GM21515 (cell line): ENCODE results near the gene HCN4.
"Not testable (repeated sequence)": the region's sequence is repeated elsewhere in the genome, so short reads cannot be mapped to it uniquely, and the experiment has no call there.

ENCODE experiments used
- ATAC-seq: cut with Tn5 transposase; IDR thresholded peaks from one replicate; pipeline ENCODE4 v1.9.1; 2021; ENCODE audit not compliant: unreplicated experiment

Gene HCN4

GRCh38 chr15:73368301-73369136 lies at the start of gene HCN4:
TSS of gene HCN4 (minus strand) at chr15:73368958. CDS start at chr15:73368270, 688 bp downstream.
- no peak for ATAC-seq

DNA sequence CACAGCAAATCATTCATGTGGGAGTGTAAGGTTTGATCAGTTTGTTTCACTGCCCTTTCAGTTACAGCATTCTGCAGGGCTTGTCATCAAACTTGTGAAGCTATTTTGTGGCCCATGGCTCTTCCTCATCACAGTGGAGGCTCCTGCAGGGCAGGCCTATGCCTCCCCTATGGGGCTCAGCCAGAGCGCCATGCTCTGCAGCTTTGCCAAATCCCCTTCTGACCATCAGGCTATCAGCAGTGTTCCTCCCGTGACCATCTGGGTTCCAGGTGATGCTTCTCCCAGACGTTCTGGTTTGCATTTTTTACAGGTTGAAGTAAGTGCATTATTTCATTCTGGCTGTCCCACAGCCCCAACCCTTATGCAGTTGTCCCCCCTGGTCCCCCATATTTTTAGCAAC lies 46.1 kb upstream of the HCN4 start:
- ATAC-seq, result no peak

- ATAC-seq, result no peak
Measured at GRCh38 chr15:73403171-73403570, 34.4 kb upstream of the HCN4 start.

- not testable (repeated sequence) for ATAC-seq
Measured at GRCh38 chr15:73400222-73400621, 31.5 kb upstream of the HCN4 start.

DNA sequence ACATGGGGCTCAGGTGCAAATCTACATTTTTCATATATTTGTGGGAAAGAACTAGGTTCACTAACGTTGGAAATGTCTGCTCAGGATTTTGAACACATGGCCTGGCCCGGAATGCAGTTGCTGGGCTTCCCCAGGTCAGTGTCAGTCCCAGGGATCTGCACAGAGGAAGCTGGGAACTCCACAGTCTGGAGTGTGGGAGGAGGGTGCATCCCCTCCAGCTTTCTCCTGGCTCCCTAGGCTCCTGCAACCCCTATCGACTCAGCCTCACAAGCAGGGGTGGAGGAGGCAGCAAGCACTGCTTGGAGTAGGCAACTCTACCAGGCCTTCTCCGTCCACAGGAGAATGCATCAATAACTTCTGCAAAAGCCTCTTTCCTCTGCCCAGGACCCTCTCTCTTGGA lies 30.1 kb upstream of the HCN4 start:
- ATAC-seq, result no peak

DNA sequence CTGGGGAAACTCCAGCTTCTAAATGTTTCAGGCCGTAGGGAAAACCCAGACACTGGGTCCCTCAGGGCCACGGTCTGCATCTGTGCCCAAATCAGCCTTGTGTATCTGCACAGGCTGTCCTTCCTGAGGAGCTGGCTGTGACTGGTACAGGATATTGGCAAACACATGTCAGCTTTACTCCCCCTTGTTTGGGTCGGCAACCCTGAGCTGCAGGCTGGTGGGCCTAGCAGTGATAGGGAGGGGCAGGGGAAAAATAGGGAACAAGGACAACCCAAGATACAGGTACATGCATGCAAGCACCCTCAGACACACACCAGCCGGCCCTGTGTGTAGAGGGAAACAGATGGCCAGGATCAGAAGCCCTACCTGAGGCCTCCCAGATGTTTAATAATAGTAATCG lies 28.7 kb upstream of the HCN4 start:
- no peak for ATAC-seq

DNA sequence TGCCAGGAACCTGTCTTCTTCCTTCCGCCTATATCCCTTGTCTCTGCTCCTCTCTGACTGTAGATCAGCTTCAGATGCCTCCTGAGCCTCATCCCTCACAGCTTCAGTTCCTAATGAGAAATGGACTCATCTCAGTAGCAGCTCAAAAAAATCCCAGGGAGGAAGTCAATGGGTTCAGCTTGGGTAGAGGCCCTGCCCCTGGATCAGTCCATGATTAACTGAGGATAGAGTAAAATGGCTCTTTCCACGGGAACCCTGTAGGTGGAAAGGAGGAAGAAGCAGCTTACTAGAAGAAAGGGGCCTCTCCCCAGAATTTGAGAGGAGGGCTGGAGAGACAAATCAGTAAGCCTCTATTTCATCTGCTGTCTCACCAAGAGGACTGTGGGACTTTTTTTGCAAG lies 26.9 kb upstream of the HCN4 start:
- ATAC-seq, result no peak

GRCh38 chr15:73394782-73395181 lies 26.0 kb upstream of the HCN4 start:
- ATAC-seq, result no peak

DNA sequence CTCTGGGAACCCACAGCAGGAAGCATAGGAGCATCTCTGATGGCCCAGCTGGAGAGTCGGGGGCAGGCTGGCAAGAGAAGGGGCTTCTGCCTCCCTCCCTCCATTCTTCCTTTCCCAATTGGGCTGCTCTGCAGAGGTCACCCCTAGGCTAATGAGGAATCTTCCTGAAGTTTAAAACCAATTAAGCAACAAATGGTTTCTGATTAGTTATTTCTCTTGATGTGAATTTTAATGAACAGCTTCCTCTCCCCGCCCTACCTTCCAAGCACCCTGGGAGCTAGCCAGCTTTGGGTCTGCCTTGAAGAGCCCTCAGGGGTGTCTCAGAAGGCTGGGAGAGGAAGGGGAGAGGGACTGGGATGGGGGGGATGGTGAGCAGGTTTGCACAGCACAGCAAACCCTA lies 24.6 kb upstream of the HCN4 start:
- no peak for ATAC-seq

DNA sequence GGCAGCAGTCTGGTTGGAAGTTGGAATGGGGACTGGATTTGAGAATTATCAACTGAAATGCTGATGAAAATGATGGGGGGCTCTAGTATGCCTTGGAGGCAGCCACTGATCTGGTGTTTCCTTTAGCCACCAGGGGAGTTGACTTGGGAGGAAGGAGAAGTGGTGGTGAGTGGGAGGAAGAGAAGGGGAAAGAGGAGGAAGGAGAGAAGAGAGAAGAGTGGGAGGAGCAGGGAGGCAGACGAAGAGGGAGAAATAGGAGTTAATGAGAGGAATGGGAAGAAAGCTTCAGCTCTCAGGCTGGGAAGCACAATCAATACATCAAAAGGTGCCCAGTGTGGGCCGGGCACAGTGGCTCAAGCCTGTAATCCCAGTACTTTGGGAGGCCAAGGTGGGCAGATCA lies 23.3 kb upstream of the HCN4 start:
- ATAC-seq, result no peak

GRCh38 chr15:73391128-73391872 lies 22.5 kb upstream of the HCN4 start:
- ATAC-seq, result no peak

DNA sequence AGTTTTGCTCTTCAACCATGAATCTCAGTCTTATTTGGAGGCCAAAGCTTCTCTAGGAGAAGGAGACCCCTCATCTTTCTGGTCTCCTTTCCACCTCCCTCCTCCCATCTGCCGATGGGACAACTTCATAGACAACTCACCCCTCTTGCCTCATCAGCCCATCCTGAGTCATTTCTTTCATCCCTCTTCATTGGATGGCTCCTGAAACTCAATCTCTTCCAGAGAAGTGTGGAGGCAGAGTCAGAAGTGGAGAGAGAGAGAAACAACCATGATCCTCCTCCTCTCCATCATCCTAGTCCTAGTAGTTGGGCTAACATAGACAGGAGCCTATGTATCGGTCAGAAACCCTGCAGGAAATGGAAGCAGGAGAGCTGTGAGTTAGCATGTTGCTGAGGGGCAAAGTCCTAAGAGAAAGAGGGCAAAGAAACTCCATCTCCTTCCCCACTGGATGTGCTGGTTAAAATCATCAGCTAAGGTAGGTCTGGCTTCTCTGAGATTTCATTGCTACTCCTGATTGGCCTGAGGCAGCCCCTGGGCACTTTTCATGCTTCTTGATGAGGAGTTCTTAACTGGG lies 21.3 kb upstream of the HCN4 start:
- no peak for ATAC-seq

- no peak for ATAC-seq
Measured at GRCh38 chr15:73389539-73389938, 20.8 kb upstream of the HCN4 start.

DNA sequence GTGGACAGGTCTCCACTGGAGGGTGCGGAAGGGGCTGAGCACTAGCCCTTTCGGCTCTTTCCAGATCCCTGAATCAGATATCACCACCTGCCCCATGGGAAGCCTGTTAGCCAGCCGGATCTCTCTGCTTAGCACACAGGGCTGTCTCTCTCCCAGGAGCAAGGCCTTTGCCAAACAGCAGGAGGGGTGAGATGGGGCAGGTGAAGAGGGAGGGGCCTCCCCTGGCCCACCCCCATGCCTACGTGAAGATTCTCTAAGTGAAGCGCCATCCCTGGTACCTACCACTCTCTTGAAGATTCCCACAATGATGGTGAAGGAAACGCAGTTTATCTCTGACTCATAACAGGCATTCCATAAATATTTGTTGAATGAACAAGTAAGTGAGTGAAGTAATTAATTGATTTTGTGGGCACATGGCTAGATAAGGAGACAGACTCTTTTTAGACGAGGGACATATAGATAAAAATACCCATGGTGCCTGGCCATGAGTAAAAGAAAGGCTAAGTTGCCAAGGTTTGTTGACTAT lies 19.6 kb upstream of the HCN4 start:
- ATAC-seq, result no peak

DNA sequence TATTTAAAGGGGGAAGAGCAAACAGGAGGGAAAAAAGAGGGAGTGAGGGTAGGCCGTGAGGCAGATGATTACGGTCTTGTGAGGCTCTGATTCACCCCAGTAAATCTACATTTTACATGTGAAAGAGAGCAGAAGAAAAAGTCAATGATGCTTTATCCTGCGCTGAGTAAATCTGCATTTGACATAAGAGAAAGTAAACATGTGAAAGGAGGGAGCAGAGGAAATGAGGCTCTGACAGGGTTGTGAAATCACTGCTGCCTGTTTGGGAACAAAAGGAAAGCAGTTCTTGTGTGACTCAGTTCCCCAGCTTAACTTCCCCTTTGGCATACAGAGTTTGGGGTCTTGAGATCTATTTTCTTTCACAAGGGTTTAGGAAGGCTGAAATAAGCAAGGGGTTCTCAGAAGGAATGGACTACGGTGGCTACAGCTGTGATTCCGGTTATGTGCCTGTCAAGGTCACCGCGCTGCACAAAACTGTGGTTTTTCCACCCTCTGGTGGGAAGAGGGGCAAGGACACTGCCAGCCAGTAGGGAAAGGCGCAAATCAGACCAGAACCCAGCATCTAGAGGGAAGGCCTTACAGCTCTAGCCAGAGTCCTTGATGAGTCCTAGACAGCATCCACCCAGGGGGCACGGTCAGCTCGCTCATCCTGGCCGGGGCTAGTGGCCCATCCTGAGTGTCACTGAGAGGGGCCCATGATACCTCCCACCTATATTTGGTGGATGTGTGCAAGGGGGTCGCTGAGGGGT lies 18.9 kb upstream of the HCN4 start:
- ATAC-seq, result no peak

DNA sequence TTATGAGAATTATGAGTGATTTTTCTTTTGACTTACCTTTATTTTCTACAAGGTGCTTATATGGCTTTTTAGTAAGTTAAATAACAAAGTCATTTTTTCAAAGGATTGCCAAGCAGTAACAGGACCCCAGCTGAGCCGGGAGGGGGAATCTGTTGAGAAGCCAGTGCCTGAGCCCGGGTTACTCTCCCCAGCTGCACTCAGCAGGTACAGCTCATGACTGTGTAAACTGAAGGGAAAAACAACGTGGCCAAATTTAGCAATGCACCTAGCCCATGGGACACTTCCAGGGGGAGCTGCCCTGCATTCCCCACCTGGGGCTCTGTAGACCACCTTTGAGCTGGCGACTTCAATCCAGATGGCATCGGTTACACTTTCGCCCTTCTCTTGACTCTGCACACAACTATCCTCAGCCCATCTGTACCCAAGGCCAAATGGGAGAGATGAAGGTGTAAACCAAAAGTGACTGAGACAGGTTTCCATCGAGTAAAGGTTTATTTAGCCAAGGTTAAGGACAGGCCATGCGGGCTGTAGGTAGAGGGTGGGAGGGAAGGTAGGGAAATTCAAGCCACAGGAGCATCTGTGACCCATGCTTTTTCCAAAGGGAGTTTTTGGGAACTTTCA lies 18.2 kb upstream of the HCN4 start:
- no peak for ATAC-seq

GRCh38 chr15:73386238-73386637 lies 17.5 kb upstream of the HCN4 start:
- no peak for ATAC-seq

DNA sequence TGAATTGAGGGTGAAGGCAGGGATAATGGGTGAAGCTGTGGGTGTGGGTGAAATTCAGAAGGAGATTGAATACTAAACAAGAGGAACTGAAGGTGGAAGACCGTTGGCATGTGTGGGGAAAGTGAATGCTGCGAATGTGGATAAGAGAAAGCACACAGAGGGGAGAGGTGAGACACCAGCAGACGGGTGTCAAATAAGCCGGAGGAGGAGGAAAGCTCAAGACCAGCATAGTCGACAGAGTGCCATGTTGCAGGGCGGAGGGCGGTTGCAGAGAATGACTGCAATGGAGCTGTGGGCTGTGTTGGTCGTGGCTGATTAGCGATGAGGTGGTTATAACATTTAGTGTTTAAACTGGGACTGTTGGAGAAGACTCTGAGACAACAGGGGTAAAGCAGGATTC lies 16.4 kb upstream of the HCN4 start:
- ATAC-seq, result no peak

DNA sequence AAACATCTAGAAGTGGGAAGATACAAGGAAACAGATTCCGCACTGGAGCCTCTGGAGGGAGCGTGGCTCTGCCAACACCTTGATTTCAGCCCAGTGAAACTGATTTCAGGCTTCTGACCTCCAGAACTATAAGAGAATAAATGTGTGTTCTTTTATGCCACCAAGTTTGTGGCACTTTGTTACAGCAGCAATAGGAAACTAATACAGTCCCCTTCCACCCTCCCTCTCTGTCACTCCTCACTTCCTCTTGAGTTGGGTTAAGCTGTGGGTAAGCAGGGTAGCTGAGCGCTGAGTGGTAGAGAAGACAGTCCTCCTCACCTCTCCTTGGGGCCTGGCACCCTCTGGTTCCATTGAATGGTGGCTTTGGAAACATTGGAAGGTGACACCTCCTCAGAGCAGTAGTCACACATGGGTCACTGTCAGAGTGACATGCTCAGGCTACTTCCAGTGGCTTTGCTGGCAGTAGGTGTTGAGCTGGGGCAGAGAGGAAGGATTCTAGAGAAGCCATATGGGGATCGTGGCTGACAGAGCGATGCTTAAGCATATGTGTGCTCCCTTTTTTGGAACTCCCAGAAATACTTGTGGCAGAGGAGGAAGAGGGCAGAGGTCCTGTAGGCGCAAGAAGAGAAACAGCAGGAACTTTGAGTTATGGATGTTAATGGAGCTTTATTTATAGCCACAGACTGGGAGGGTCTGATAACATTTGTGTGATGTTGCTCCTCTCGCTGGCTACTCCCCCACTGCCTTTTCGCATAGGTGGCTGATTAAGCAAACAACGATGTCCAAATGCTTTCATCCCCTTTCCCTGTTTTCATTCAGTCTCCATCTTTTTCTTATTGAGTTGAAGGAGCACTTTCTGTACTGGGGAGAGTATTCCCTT lies 14.8 kb upstream of the HCN4 start:
- no peak for ATAC-seq

DNA sequence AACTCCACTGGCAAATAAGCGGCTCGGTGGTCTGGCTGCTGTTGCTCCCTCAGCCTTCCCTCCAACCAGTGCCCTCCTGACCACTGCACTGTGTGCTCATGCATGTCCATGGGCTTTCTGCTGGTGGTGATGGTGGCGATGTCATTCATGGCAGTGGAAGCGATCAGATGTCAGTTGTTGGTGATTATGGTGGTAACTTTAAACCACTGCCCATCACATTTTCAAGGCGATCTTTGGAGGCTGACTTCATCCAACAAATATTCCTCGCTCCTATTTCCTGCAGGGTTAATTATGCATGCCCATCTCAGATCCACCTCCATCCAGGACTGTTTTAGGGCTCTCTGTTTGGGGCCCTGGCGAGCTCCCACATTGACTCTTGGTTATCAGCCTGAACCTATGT lies 13.4 kb upstream of the HCN4 start:
- ATAC-seq, result no peak
